Liver (tissue), 9 donors: ENCODE results near the gene SNAI1. TPM values are rescaled to one million over a fixed set of nuclear protein-coding genes. Genes with fewer than 3 reads are reported as not detected.

ENCODE experiments used
- DNase-seq: peaks from one replicate; pipeline ENCODE4 v3.0.0-alpha.2; 2017; ENCODE audit warnings: low spot score
- H3K27ac ChIP-seq, 2 donors: one replicate each; pipeline ENCODE4 v1.7.0; 2013; ENCODE audit warnings: inconsistent platforms in 2 of 2, low read length in 2 of 2, control low read depth in 1 of 2, low read depth in 1 of 2, mild to moderate bottlenecking in 1 of 2
- H3K27me3 ChIP-seq, 4 donors: one replicate each; pipeline versions ENCODE4 v1.6.1 to v1.7.0; 2013; ENCODE audit warnings: low read length in 3 of 4, inconsistent platforms in 1 of 4, mild to moderate bottlenecking in 1 of 4, moderate library complexity in 1 of 4; ENCODE audit not compliant: control insufficient read depth in 4 of 4, insufficient read depth in 4 of 4
- H3K36me3 ChIP-seq, 4 donors: one replicate each; pipeline versions ENCODE4 v1.6.1 to v1.7.0; 2013; ENCODE audit warnings: low read length in 3 of 4, mild to moderate bottlenecking in 3 of 4, low read depth in 1 of 4, moderate library complexity in 1 of 4; ENCODE audit not compliant: control insufficient read depth in 4 of 4, insufficient read depth in 3 of 4
- H3K4me1 ChIP-seq, 4 donors: one replicate each; pipeline versions ENCODE4 v1.6.1 to v1.7.0; 2013; ENCODE audit warnings: low read length in 3 of 4, mild to moderate bottlenecking in 3 of 4, moderate library complexity in 1 of 4; ENCODE audit not compliant: control insufficient read depth in 4 of 4, insufficient read depth in 4 of 4
- H3K4me3 ChIP-seq, 3 donors: one replicate each; pipeline versions ENCODE4 v1.6.1 to v1.7.0; 2013; ENCODE audit warnings: low read length in 3 of 3, control low read depth in 1 of 3, low read depth in 1 of 3, mild to moderate bottlenecking in 1 of 3
- H3K9ac ChIP-seq, 2 donors: one replicate each; pipeline ENCODE4 v1.7.0; 2013; ENCODE audit warnings: low read length in 2 of 2, mild to moderate bottlenecking in 2 of 2, moderate library complexity in 2 of 2, control low read depth in 1 of 2, low read depth in 1 of 2
- H3K9me3 ChIP-seq, 4 donors: one replicate each; pipeline versions ENCODE4 v1.6.1 to v1.7.0; 2013; ENCODE audit warnings: low read length in 3 of 4; ENCODE audit not compliant: control insufficient read depth in 4 of 4
- EGR1 ChIP-seq, 2 donors: IDR thresholded peaks; 2 replicates each; pipeline ENCODE4 v1.6.1; 2016 to 2018; ENCODE audit warnings: antibody characterized with exemption in 2 of 2, low read depth in 2 of 2
- FOXA1 ChIP-seq: IDR thresholded peaks from 2 replicates; pipeline ENCODE4 v1.6.1; 2016; ENCODE audit warnings: antibody characterized with exemption
- FOXA2 ChIP-seq: IDR thresholded peaks from 2 replicates; pipeline ENCODE4 v1.6.1; 2016; ENCODE audit warnings: antibody characterized with exemption
- HNF4A ChIP-seq, 2 donors: conservative IDR thresholded peaks; 2 replicates each; pipeline ENCODE4 v1.6.1; 2016; ENCODE audit warnings: antibody characterized with exemption in 2 of 2, mild to moderate bottlenecking in 2 of 2
- HNF4G ChIP-seq: IDR thresholded peaks from 2 replicates; pipeline ENCODE4 v1.6.1; 2016; ENCODE audit warnings: antibody characterized with exemption
- JUND ChIP-seq, 2 donors: IDR thresholded peaks; 2 replicates each; pipeline ENCODE4 v1.6.1; 2016; ENCODE audit warnings: antibody characterized with exemption in 2 of 2
- NR2F2 ChIP-seq: IDR thresholded peaks from 2 replicates; pipeline ENCODE4 v1.6.1; 2016; ENCODE audit warnings: antibody characterized with exemption
- RAD21 ChIP-seq, 2 donors: IDR thresholded peaks; 2 replicates each; pipeline ENCODE4 v1.6.1; 2016; ENCODE audit warnings: antibody characterized with exemption in 2 of 2, mild to moderate bottlenecking in 2 of 2
- RXRA ChIP-seq, 2 donors: IDR thresholded peaks; 2 replicates each; pipeline ENCODE4 v1.6.1; 2017 to 2018; ENCODE audit warnings: antibody characterized with exemption in 2 of 2, mild to moderate bottlenecking in 1 of 2
- SP1 ChIP-seq: IDR thresholded peaks from 2 replicates; pipeline ENCODE4 v1.6.1; 2018; ENCODE audit warnings: antibody characterized with exemption, mild to moderate bottlenecking
- TAF1 ChIP-seq: conservative IDR thresholded peaks from 2 replicates; pipeline ENCODE4 v1.6.1; 2016; ENCODE audit warnings: antibody characterized with exemption, mild to moderate bottlenecking
- YY1 ChIP-seq: IDR thresholded peaks from 2 replicates; pipeline ENCODE4 v1.6.1; 2016; ENCODE audit warnings: antibody characterized with exemption, mild to moderate bottlenecking
- WGBS: extraction: QIAGEN DNeasy Blood & Tissue Kit; methylation state at CpG from one replicate; pipeline ENCODE4 v1.1.7; 2013; 5-methylcytosine and 5-hydroxymethylcytosine counted together
- polyA plus RNA-seq, 2 donors: library from polyadenylated mRNA; stranded (reverse) in 1 of 2; unstranded in 1 of 2; fragments of 200-250 nt in 1 of 2; fragments of >200 nt in 1 of 2; fragmentation: Nextera tagmentation in 1 of 2; extraction: Ambion mirVana in 1 of 2; gene quantifications; one replicate each; pipeline versions ENCODE4 v1.2.1 to v1.2.3, GENCODE V29; 2013 to 2015
- total RNA-seq, 2 donors: library from RNA; depleted of rRNA; stranded (reverse); fragments of >200 nt; gene quantifications; one replicate each; pipeline ENCODE4 v1.2.3, GENCODE V29; 2014
- TF ChIP-seq, protein P1 (sequence below): IDR thresholded peaks from 2 replicates; pipeline ENCODE4 v1.6.1; 2016; ENCODE audit warnings: antibody characterized with exemption
- TF ChIP-seq, protein P2 (sequence below): IDR thresholded peaks from 2 replicates; pipeline ENCODE4 v1.6.1; 2016; ENCODE audit warnings: antibody characterized with exemption
- TF ChIP-seq, protein P3 (sequence below): IDR thresholded peaks from 2 replicates; pipeline ENCODE4 v1.6.1; 2016; ENCODE audit warnings: antibody characterized with exemption
- TF ChIP-seq, protein P4 (sequence below): fragments of 150-350 bp; IDR thresholded peaks from 2 replicates; pipeline ENCODE4 v1.5.1; 2017; ENCODE audit warnings: improper control_type of control experiment, low read depth, low read length; ENCODE audit not compliant: missing input control
- donor health status: healthy.
- donor health status: healthy.
- donor health status: healthy.
- donor health status: healthy.
- donor health status: healthy.

SNAI1 gene
- total and polyA plus RNA-seq, 4 donors = 0.28 to 3.4 (median 0.60) TPM

DNA sequence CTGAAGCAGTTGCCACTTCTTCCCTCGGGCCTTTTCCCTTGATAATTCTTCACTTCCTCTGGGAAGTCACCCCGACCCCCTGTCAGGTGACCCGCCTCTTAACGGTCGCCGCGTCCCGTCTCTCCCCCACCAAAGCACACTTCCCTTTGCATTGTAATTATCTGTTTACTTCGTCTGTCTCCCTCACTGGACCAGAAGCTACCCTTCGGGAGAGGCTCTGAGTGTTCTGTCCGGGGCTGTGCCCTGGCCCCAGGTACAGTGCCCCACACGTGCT lies 771 bp upstream of the SNAI1 start:
- DNase-seq = no peak
- Histone ChIP-seq H3K4me1 (peaks cover 2 to 17% (median 6%) of the 10 kb centered on the region in 4 donors), H3K9ac (peak overlapping the region in 1 of 2 donors; percentile 9), H3K9me3 (no peaks in the 10 kb centered on the region), H3K27ac (no peak overlapping the region), H3K4me3 (peak overlapping the region in 2 of 3 donors; percentile 29 to 39), H3K36me3 (no peaks in the 10 kb centered on the region), H3K27me3 (no peaks in the 10 kb centered on the region)
- TF ChIP-seq JUND (IDR thresholded peaks at IDR 0.05) (no peak), FOXA1 (no peak), HNF4G (no peak), HNF4A (conservative IDR thresholded peaks at IDR 0.05) (no peak), RXRA (IDR thresholded peaks at IDR 0.05) (no peak), EGR1 (IDR thresholded peaks at IDR 0.05; ENCODE audit: low read depth in 2 of 2) (no peak), RAD21 (IDR thresholded peaks at IDR 0.05) (peak in 1 of 2 donors; percentile 4), SP1 (peak; percentile 4), TAF1 (no peak), NR2F2 (peak; percentile 31), YY1 (no peak), FOXA2 (no peak)
- TF ChIP-seq, protein P1, sequence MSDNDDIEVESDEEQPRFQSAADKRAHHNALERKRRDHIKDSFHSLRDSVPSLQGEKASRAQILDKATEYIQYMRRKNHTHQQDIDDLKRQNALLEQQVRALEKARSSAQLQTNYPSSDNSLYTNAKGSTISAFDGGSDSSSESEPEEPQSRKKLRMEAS = no peak
- TF ChIP-seq, protein P2, sequence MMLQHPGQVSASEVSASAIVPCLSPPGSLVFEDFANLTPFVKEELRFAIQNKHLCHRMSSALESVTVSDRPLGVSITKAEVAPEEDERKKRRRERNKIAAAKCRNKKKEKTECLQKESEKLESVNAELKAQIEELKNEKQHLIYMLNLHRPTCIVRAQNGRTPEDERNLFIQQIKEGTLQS = no peak
- TF ChIP-seq, protein P3, sequence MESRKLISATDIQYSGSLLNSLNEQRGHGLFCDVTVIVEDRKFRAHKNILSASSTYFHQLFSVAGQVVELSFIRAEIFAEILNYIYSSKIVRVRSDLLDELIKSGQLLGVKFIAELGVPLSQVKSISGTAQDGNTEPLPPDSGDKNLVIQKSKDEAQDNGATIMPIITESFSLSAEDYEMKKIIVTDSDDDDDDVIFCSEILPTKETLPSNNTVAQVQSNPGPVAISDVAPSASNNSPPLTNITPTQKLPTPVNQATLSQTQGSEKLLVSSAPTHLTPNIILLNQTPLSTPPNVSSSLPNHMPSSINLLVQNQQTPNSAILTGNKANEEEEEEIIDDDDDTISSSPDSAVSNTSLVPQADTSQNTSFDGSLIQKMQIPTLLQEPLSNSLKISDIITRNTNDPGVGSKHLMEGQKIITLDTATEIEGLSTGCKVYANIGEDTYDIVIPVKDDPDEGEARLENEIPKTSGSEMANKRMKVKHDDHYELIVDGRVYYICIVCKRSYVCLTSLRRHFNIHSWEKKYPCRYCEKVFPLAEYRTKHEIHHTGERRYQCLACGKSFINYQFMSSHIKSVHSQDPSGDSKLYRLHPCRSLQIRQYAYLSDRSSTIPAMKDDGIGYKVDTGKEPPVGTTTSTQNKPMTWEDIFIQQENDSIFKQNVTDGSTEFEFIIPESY = no peak
- TF ChIP-seq, protein P4, sequence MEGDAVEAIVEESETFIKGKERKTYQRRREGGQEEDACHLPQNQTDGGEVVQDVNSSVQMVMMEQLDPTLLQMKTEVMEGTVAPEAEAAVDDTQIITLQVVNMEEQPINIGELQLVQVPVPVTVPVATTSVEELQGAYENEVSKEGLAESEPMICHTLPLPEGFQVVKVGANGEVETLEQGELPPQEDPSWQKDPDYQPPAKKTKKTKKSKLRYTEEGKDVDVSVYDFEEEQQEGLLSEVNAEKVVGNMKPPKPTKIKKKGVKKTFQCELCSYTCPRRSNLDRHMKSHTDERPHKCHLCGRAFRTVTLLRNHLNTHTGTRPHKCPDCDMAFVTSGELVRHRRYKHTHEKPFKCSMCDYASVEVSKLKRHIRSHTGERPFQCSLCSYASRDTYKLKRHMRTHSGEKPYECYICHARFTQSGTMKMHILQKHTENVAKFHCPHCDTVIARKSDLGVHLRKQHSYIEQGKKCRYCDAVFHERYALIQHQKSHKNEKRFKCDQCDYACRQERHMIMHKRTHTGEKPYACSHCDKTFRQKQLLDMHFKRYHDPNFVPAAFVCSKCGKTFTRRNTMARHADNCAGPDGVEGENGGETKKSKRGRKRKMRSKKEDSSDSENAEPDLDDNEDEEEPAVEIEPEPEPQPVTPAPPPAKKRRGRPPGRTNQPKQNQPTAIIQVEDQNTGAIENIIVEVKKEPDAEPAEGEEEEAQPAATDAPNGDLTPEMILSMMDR = no peak
- WGBS = 18% methylated on average over 12 of the region's 12 CpGs

DNA sequence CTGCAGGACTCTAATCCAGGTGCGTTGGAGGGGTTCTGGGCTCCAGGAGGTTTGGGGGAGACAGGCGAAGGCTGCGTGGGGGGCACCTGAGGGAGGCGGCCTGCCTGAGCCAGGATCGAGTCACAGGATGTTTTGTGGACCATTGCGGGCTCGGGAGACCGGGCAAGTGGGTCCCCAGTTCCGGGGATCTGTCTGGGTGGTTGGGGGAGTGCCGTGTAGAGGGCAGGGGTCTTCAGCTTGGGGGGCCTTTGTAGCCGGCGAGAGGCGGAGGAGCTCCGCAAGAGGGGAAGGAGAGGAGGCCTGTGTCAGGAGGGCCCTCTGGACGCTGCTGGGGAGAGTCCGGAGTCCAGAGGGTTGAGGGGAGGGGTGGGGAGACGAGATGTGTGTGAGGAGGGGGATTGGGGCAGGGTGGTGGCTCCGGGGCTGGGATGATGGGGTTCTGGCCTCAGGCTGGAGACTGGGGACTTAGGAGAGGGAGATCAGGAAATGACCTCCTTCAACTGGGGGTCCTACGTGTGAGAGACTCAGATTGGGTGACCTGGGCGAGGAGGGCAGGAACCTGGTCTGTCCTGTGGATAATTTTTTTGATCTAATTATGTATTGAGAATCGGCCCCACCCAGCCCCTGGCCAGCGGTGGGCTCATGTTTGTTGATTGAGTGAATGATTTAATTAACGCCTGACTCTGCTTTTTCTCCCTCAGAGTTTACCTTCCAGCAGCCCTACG lies 505 bp downstream of the SNAI1 start:
- Histone ChIP-seq H3K36me3 (no peaks in the 10 kb centered on the region), H3K27me3 (no peaks in the 10 kb centered on the region), H3K27ac (peak overlapping the region; percentile 67 to 76), H3K4me1 (peaks cover 2 to 17% (median 6%) of the 10 kb centered on the region in 4 donors), H3K9me3 (no peaks in the 10 kb centered on the region), H3K4me3 (peak overlapping the region; percentile 15 to 53 (median 34)), H3K9ac (no peak overlapping the region)
- DNase-seq = no peak
- 32% methylated on average over 24 of the region's 24 CpGs for WGBS
- TF ChIP-seq TAF1 (peak; percentile 26), FOXA2 (no peak)
